Smooth muscle cell (in vitro differentiated cells): ENCODE results near the gene EPHX1. TPM values are rescaled to one million over a fixed set of nuclear protein-coding genes. Genes with fewer than 3 reads are reported as not detected.

Source experiments
- DNase-seq: peaks from one replicate; lab custom pipeline; 2025; ENCODE audit not compliant: unreplicated experiment; lab: John Stamatoyannopoulos, UW
- H2AFZ ChIP-seq: fragments of 200-600 bp; sonication (generic); 2 replicates; pipeline ENCODE4 v1.6.0; 2016; ENCODE audit warnings: antibody characterized with exemption, low read depth, mild to moderate bottlenecking
- H3F3A ChIP-seq: fragments of 200-600 bp; sonication (generic); 2 replicates; pipeline ENCODE4 v1.6.0; 2017; ENCODE audit warnings: antibody characterized with exemption, low read depth
- H3K27ac ChIP-seq: fragments of 200-600 bp; sonication (generic); 2 replicates; pipeline ENCODE4 v1.5.1; 2016; ENCODE audit warnings: low read depth, mild to moderate bottlenecking
- H3K27me3 ChIP-seq: fragments of 200-600 bp; sonication (generic); 2 replicates; pipeline ENCODE4 v1.6.1; 2016; ENCODE audit warnings: low read depth, mild to moderate bottlenecking
- H3K36me3 ChIP-seq: fragments of 200-600 bp; sonication (generic); 2 replicates; pipeline ENCODE4 v1.5.1; 2016; ENCODE audit warnings: low read depth
- H3K4me1 ChIP-seq: fragments of 200-600 bp; sonication (generic); 2 replicates; pipeline ENCODE4 v1.5.1; 2016; ENCODE audit warnings: low read depth
- H3K4me2 ChIP-seq: fragments of 200-600 bp; sonication (generic); 2 replicates; pipeline ENCODE4 v1.6.0; 2016; ENCODE audit warnings: mild to moderate bottlenecking
- H3K4me3 ChIP-seq: fragments of 200-600 bp; sonication (generic); 2 replicates; pipeline ENCODE4 v1.5.1; 2016; ENCODE audit warnings: mild to moderate bottlenecking
- H3K79me2 ChIP-seq: fragments of 200-600 bp; sonication (generic); 2 replicates; pipeline ENCODE4 v1.6.0; 2016; ENCODE audit warnings: low read depth, mild to moderate bottlenecking
- H3K9ac ChIP-seq: fragments of 200-600 bp; sonication (generic); 2 replicates; pipeline ENCODE4 v1.6.0; 2016; ENCODE audit warnings: low read depth
- H3K9me3 ChIP-seq: fragments of 200-600 bp; sonication (generic); replicated peaks from 2 replicates; pipeline ENCODE4 v1.5.1; 2016; ENCODE audit warnings: low read depth
- H4K20me1 ChIP-seq: fragments of 200-600 bp; sonication (generic); 2 replicates; pipeline ENCODE4 v1.6.0; 2016; ENCODE audit warnings: low read depth
- WGBS: methylation state at CpG from one replicate; pipeline ENCODE4 v1.1.7; 2016; ENCODE audit warnings: low lambda C conversion rate; 5-methylcytosine and 5-hydroxymethylcytosine counted together
- polyA plus RNA-seq: library from polyadenylated mRNA; unstranded; fragments of >200 nt; fragmentation: Nextera tagmentation; extraction: Ambion mirVana; gene quantifications from 2 replicates; pipeline ENCODE4 v1.2.1, GENCODE V29; 2016
- total RNA-seq: library from RNA; depleted of rRNA; stranded (reverse); fragments of >200 nt; gene quantifications from 2 replicates; pipeline ENCODE4 v1.2.3, GENCODE V29; 2014
- TF ChIP-seq, protein P1 (sequence below): fragments of 200-600 bp; sonication (generic); IDR thresholded peaks from 2 replicates; pipeline ENCODE4 v1.5.1; 2017; ENCODE audit warnings: borderline replicate concordance, mild to moderate bottlenecking, antibody characterized with exemption; ENCODE audit not compliant: insufficient read depth, poor library complexity, severe bottlenecking

EPHX1 gene
- total and polyA plus RNA-seq, 2 experiments from 2014 or later, result 16.1 to 22.2 TPM

GRCh38 chr1:225825607-225826007 is 15.7 kb downstream of the EPHX1 start:
- Histone ChIP-seq H3K4me3 (no peak overlapping the region), H3K4me2 (peak overlapping the region; percentile 57)

GRCh38 chr1:225827076-225827475 is 17.2 kb downstream of the EPHX1 start:
- Histone ChIP-seq H3K4me1 (peaks cover 19% of the 10 kb centered on the region), H3K79me2 (peaks cover 11% of the 10 kb centered on the region), H3K27me3 (no peaks in the 10 kb centered on the region), H3F3A (no peaks in the 10 kb centered on the region), H3K4me3 (no peak overlapping the region), H4K20me1 (peaks cover 24% of the 10 kb centered on the region), H3K36me3 (no peaks in the 10 kb centered on the region), H3K4me2 (no peak overlapping the region), H3K9ac (no peak overlapping the region), H3K27ac (no peak overlapping the region), H2AFZ (no peak overlapping the region), H3K9me3 (no peaks in the 10 kb centered on the region)
- TF ChIP-seq, protein P1, sequence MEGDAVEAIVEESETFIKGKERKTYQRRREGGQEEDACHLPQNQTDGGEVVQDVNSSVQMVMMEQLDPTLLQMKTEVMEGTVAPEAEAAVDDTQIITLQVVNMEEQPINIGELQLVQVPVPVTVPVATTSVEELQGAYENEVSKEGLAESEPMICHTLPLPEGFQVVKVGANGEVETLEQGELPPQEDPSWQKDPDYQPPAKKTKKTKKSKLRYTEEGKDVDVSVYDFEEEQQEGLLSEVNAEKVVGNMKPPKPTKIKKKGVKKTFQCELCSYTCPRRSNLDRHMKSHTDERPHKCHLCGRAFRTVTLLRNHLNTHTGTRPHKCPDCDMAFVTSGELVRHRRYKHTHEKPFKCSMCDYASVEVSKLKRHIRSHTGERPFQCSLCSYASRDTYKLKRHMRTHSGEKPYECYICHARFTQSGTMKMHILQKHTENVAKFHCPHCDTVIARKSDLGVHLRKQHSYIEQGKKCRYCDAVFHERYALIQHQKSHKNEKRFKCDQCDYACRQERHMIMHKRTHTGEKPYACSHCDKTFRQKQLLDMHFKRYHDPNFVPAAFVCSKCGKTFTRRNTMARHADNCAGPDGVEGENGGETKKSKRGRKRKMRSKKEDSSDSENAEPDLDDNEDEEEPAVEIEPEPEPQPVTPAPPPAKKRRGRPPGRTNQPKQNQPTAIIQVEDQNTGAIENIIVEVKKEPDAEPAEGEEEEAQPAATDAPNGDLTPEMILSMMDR, result no peak
- no peak for DNase-seq
- 91% methylated on average over 8 of the region's 8 CpGs for WGBS

More at GRCh38 chr1:225825607-225826007, 15.7 kb downstream of the EPHX1 start:
- TF ChIP-seq, protein P1, result no peak
- Histone ChIP-seq H3F3A (no peaks in the 10 kb centered on the region), H2AFZ (no peak overlapping the region), H3K4me1 (peaks cover 19% of the 10 kb centered on the region), H4K20me1 (peaks cover 24% of the 10 kb centered on the region), H3K27ac (no peak overlapping the region), H3K9me3 (no peaks in the 10 kb centered on the region), H3K36me3 (no peaks in the 10 kb centered on the region), H3K27me3 (no peaks in the 10 kb centered on the region), H3K9ac (no peak overlapping the region), H3K79me2 (peaks cover 11% of the 10 kb centered on the region)
- DNase-seq, result no peak
- WGBS, result 56% methylated on average over 7 of the region's 7 CpGs

GRCh38 chr1:225828706-225829345 is 18.9 kb downstream of the EPHX1 start:
- no peak for DNase-seq
- H3K4me2 ChIP-seq, result no peak overlapping the region
- H4K20me1 ChIP-seq, result peaks cover 24% of the 10 kb centered on the region
- H3F3A ChIP-seq, result no peaks in the 10 kb centered on the region
- no peaks in the 10 kb centered on the region for H3K9me3 ChIP-seq
- H3K9ac ChIP-seq, result no peak overlapping the region
- no peaks in the 10 kb centered on the region for H3K36me3 ChIP-seq
- H3K27me3 ChIP-seq, result no peaks in the 10 kb centered on the region
- H3K79me2 ChIP-seq, result peaks cover 8% of the 10 kb centered on the region
- peaks cover 19% of the 10 kb centered on the region for H3K4me1 ChIP-seq
- no peak overlapping the region for H3K27ac ChIP-seq
- WGBS, result 96% methylated on average over 14 of the region's 14 CpGs
- H2AFZ ChIP-seq, result no peak overlapping the region
- TF ChIP-seq, protein P1, result no peak
- no peak overlapping the region for H3K4me3 ChIP-seq

- Histone ChIP-seq H3K4me1 (peaks cover 3% of the 10 kb centered on the region), H3K27me3 (no peaks in the 10 kb centered on the region), H3K9ac (no peak overlapping the region), H3K9me3 (no peaks in the 10 kb centered on the region), H3F3A (no peaks in the 10 kb centered on the region), H3K4me3 (no peak overlapping the region), H3K4me2 (no peak overlapping the region), H4K20me1 (peaks cover 7% of the 10 kb centered on the region), H2AFZ (no peak overlapping the region), H3K36me3 (no peaks in the 10 kb centered on the region), H3K27ac (no peak overlapping the region), H3K79me2 (peaks cover 7% of the 10 kb centered on the region)
- TF ChIP-seq, protein P1, result no peak
- DNase-seq, result no peak
- WGBS, result 96% methylated on average over 6 of the region's 6 CpGs
Observed at GRCh38 chr1:225830841-225831240, 20.9 kb downstream of the EPHX1 start.
